Right lobe of liver (tissue), 6 donors: Measurements from ENCODE around the gene PRPF39. TPM values are rescaled to one million over a fixed set of nuclear protein-coding genes. Genes with fewer than 3 reads are reported as not detected.

ENCODE experiments used
- ATAC-seq, 4 donors: fragments of 200-7000 bp; cut with Tn5 transposase; one replicate each; pipeline ENCODE4 v1.9.1; 2020; ENCODE audit warnings: mild to moderate bottlenecking in 4 of 4, moderate library complexity in 4 of 4
- DNase-seq, 3 donors: peaks; one replicate each; pipeline ENCODE4 v3.0.0-alpha.2; 2020
- H3K27ac ChIP-seq, 3 donors: fragments of 200-600 bp; one replicate each; pipeline ENCODE4 v1.8.0; 2022
- H3K27me3 ChIP-seq, 2 donors: fragments of 200-600 bp; one replicate each; pipeline ENCODE4 v1.8.0; 2022
- H3K36me3 ChIP-seq, 4 donors: fragments of 200-600 bp; sonication (generic) in 1 of 4; one replicate each; pipeline versions ENCODE4 v1.5.1 to v1.8.0; 2017 to 2022; ENCODE audit warnings: control low read depth in 1 of 4
- H3K4me1 ChIP-seq, 4 donors: fragments of 200-600 bp; sonication (generic) in 1 of 4; one replicate each; pipeline versions ENCODE4 v1.5.1 to v1.8.0; 2017 to 2022; ENCODE audit warnings: control low read depth in 1 of 4
- H3K4me3 ChIP-seq, 3 donors: fragments of 200-600 bp; one replicate each; pipeline ENCODE4 v1.8.0; 2022
- H3K9me3 ChIP-seq, 4 donors: fragments of 200-600 bp; sonication (generic) in 1 of 4; one replicate each; pipeline versions ENCODE4 v1.5.1 to v1.8.0; 2017 to 2022; ENCODE audit warnings: control low read depth in 1 of 4
- POLR2A ChIP-seq: fragments of 450-650 bp; IDR thresholded peaks from one replicate; pipeline ENCODE4 v1.6.1; 2017; ENCODE audit warnings: antibody characterized with exemption, mild to moderate bottlenecking
- WGBS: methylation state at CpG from one replicate; pipeline ENCODE4 v1.1.6; 2018; ENCODE audit warnings: low coverage, low lambda C conversion rate; ENCODE audit not compliant: insufficient coverage; ENCODE audit errors: missing lambda C conversion rate; 5-methylcytosine and 5-hydroxymethylcytosine counted together
- intact Hi-C, 2 donors: fragments of 100-400 bp; cut with DNase I; formaldehyde crosslinking; loops; one replicate each; pipeline versions ENCODE4 v1.11.2 to v1.14.1; 2022
- total RNA-seq, 6 experiments: library from RNA; depleted of rRNA in 2 of 6; stranded (reverse); fragments of >200 nt in 2 of 6; fragmentation: NEBNext Ultra II Directional in 3 of 6; extraction: Animal tissue kit (Norgen Biotek cat#: 25700) in 3 of 6; gene quantifications; one replicate each; pipeline versions ENCODE4 v1.1.0 to v1.2.4, GENCODE V29; 2016 to 2023
- TF ChIP-seq, protein P1 (sequence below), 4 donors: fragments of 200-600 bp in 3 of 4; fragments of 450-650 bp in 1 of 4; IDR thresholded peaks; one replicate each; pipeline versions ENCODE4 v1.5.1 to v1.8.0; 2016 to 2022; ENCODE audit warnings: antibody characterized with exemption in 4 of 4, mild to moderate bottlenecking in 2 of 4
- donor health status: DM: no; HTN: yes; CAD: no.
- donor health status: DM: no; HTN: no; CAD: no.
- donor health status: DM: no; HTN: no; CAD: no.
- donor health status: DM: no; HTN: yes; CAD: no.
- donor health status: DM: no; HTN: yes; CAD: no.

The PRPF39 gene
- total RNA-seq, 6 experiments from 2014 or later: 7.3 to 15.1 (median 10.4) TPM

DNA sequence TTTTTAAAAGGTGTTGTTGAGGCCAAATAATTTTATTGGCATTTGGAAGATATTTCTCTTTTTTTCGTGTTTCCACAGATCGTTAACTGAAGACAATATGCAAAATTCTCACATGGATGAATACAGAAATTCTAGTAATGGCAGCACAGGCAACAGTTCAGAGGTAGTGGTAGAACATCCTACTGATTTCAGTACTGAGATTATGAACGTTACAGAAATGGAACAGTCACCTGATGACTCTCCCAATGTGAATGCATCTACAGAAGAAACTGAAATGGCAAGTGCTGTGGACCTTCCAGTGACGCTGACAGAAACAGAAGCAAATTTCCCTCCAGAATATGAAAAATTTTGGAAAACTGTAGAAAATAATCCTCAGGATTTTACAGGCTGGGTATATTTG is 11.2 kb downstream of the PRPF39 start:
- Histone ChIP-seq H3K9me3 (no peaks in the 10 kb centered on the region), H3K27ac (no peak overlapping the region), H3K4me3 (no peak overlapping the region), H3K4me1 (no peaks in the 10 kb centered on the region), H3K36me3 (peaks cover 0 to 39% (median 12%) of the 10 kb centered on the region in 4 donors), H3K27me3 (no peaks in the 10 kb centered on the region)
- ATAC-seq (no peak), DNase-seq (no peak)
- 85% methylated on average over 4 of the region's 4 CpGs for WGBS
- intact Hi-C loops: no loop called here
- TF ChIP-seq, protein P1, sequence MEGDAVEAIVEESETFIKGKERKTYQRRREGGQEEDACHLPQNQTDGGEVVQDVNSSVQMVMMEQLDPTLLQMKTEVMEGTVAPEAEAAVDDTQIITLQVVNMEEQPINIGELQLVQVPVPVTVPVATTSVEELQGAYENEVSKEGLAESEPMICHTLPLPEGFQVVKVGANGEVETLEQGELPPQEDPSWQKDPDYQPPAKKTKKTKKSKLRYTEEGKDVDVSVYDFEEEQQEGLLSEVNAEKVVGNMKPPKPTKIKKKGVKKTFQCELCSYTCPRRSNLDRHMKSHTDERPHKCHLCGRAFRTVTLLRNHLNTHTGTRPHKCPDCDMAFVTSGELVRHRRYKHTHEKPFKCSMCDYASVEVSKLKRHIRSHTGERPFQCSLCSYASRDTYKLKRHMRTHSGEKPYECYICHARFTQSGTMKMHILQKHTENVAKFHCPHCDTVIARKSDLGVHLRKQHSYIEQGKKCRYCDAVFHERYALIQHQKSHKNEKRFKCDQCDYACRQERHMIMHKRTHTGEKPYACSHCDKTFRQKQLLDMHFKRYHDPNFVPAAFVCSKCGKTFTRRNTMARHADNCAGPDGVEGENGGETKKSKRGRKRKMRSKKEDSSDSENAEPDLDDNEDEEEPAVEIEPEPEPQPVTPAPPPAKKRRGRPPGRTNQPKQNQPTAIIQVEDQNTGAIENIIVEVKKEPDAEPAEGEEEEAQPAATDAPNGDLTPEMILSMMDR (IDR thresholded peaks at IDR 0.05): no peak
- TF ChIP-seq POLR2A: no peak

DNA sequence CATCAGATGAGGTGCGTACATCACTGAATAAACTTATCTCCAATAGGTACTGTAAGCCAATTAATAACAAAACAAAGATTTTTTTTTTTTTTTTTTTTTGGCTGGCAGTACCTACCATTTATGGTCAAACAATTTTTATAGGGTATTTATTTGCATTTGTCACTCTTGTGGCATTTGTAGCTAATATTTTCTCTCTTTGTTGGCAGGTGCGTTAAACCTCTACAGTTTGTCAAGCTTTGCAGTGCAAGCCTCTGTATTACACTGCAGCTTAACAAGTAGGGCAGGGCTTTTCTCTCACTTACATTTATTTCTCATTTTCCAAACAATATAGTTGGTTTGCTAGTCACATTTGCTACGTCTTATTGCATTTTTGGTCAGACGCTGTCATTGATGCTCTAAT is 12.3 kb downstream of the PRPF39 start:
- no peaks in the 10 kb centered on the region for H3K9me3 ChIP-seq
- intact Hi-C loops: no loop called here
- no peaks in the 10 kb centered on the region for H3K27me3 ChIP-seq
- no peak for TF ChIP-seq POLR2A
- TF ChIP-seq, protein P1 (IDR thresholded peaks at IDR 0.05): no peak
- no peaks in the 10 kb centered on the region for H3K4me1 ChIP-seq
- H3K27ac ChIP-seq: no peak overlapping the region
- peaks cover 0 to 44% (median 11%) of the 10 kb centered on the region in 4 donors for H3K36me3 ChIP-seq
- WGBS: 95% methylated on average over 3 of the region's 4 CpGs
- ATAC-seq (no peak), DNase-seq (no peak)
- H3K4me3 ChIP-seq: no peak overlapping the region

DNA sequence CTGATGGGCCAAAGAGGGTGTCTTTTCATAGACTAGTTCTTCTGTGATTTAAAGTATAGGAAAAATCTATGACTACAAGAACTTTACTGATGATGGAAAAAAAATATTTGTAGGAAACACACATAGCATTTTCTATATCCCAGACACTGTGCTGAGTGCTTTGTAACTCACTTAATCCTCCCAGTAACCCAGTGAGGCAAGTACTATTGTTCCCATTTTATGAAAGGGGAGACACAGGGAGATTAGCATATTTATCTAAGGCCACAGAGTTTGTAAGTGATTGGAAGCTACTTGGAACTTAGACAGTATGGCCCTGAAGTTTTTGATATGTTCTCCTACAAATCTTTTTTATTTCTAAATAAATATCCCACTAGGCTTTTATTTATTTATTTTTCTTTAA is 19.9 kb downstream of the PRPF39 start:
- Histone ChIP-seq H3K9me3 (no peaks in the 10 kb centered on the region), H3K4me3 (no peak overlapping the region), H3K4me1 (no peaks in the 10 kb centered on the region), H3K36me3 (peaks cover 0 to 45% (median 5%) of the 10 kb centered on the region in 4 donors), H3K27me3 (no peaks in the 10 kb centered on the region), H3K27ac (no peak overlapping the region)
- intact Hi-C loops: no loop called here
- ATAC-seq (no peak), DNase-seq (no peak)
- no peak for TF ChIP-seq POLR2A
- TF ChIP-seq, protein P1 (IDR thresholded peaks at IDR 0.05): no peak

DNA sequence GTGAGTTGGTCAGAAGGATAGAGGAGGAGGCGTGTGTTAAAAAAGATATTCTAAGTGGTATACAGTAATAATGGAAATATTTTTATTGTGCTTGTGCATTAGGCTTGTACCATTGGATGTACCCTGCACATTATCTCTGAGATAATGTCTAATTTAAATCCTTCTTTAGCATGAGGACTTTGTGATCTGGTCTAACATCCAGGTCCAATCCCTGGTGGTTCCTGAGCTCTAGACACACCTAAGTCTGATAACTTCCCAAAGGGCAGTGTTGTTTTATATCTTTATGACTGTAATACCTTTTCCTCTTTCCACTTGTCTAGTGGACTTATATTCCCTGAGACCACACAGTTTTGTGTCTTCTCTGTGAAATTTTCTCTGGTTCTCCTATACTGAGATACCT is 20.6 kb downstream of the PRPF39 start:
- H3K4me1 ChIP-seq: no peaks in the 10 kb centered on the region
- H3K36me3 ChIP-seq: peaks cover 0 to 46% (median 6%) of the 10 kb centered on the region in 4 donors
- no peaks in the 10 kb centered on the region for H3K27me3 ChIP-seq
- no peak for DNase-seq
- no peak overlapping the region for H3K27ac ChIP-seq
- no peak for ATAC-seq
- WGBS: 89% methylated on average over 1 of the region's 1 CpG
- no peaks in the 10 kb centered on the region for H3K9me3 ChIP-seq
- intact Hi-C loops: no loop called here
- H3K4me3 ChIP-seq: no peak overlapping the region
- TF ChIP-seq POLR2A: no peak

DNA sequence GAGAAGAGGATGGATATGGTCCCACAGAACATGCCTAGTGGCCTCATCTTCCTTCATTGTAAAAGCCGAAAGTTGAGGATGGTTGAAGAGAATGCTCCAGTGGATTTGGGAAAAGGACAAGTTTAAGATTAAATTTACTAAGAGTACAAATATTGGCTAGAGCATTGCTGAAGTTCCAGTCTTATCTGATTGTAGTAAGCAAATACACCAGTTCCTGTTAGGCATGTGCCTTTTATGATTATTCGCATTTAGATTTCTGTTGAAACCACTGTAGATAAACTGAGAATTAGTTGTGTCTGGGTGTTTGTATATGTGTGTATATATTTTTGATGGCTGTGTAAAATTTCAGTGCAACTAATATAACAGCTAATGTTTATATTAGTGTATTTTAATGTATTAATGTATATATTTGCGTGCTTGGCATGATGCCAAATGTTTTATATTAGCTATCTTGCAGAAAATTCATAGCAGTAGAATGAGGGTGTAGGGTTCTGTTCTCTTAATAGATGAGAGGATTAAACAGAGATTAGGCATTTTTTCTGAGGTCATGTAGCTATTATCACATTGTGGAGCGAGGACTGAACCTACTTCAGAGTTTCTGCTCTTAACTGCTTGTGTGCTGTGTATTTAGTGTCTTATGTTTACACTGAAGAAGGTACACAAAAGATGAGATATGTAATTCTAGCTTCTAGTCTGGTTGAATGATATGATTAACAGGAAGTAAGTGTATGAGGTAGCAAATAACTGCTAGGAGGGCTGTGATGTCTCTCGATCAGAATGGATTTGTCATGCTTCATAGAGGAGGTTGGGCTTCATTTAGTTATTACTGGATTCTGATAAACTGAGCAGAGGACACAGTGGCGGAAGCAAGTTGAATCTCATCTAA is 29.2 kb downstream of the PRPF39 start:
- intact Hi-C loops: no loop called here
- 78% methylated on average over 6 of the region's 6 CpGs for WGBS
- Histone ChIP-seq H3K36me3 (peaks cover 0 to 56% (median 21%) of the 10 kb centered on the region in 4 donors), H3K27me3 (no peaks in the 10 kb centered on the region), H3K27ac (no peak overlapping the region), H3K4me1 (peaks cover 0 to 7% (median 3%) of the 10 kb centered on the region in 4 donors), H3K4me3 (no peak overlapping the region), H3K9me3 (no peaks in the 10 kb centered on the region)
- no peak for TF ChIP-seq POLR2A
- peak in 2 of 4 donors; percentile 33 to 63 for ATAC-seq
- DNase-seq: no peak
